Smooth muscle cell (in vitro differentiated cells): ENCODE measurements around the gene WDR81. TPM values are rescaled to one million over a fixed set of nuclear protein-coding genes. Genes with fewer than 3 reads are reported as not detected.
A peak's percentile ranks its signal among the peaks of the same experiment; 100 is the strongest.

ENCODE experiments used
- DNase-seq: peaks from one replicate; lab custom pipeline; 2025; ENCODE audit not compliant: unreplicated experiment; lab: John Stamatoyannopoulos, UW
- H2AFZ ChIP-seq: fragments of 200-600 bp; sonication (generic); 2 replicates; pipeline ENCODE4 v1.6.0; 2016; ENCODE audit warnings: antibody characterized with exemption, low read depth, mild to moderate bottlenecking
- H3F3A ChIP-seq: fragments of 200-600 bp; sonication (generic); 2 replicates; pipeline ENCODE4 v1.6.0; 2017; ENCODE audit warnings: antibody characterized with exemption, low read depth
- H3K27ac ChIP-seq: fragments of 200-600 bp; sonication (generic); 2 replicates; pipeline ENCODE4 v1.5.1; 2016; ENCODE audit warnings: low read depth, mild to moderate bottlenecking
- H3K27me3 ChIP-seq: fragments of 200-600 bp; sonication (generic); 2 replicates; pipeline ENCODE4 v1.6.1; 2016; ENCODE audit warnings: low read depth, mild to moderate bottlenecking
- H3K36me3 ChIP-seq: fragments of 200-600 bp; sonication (generic); 2 replicates; pipeline ENCODE4 v1.5.1; 2016; ENCODE audit warnings: low read depth
- H3K4me1 ChIP-seq: fragments of 200-600 bp; sonication (generic); 2 replicates; pipeline ENCODE4 v1.5.1; 2016; ENCODE audit warnings: low read depth
- H3K4me2 ChIP-seq: fragments of 200-600 bp; sonication (generic); 2 replicates; pipeline ENCODE4 v1.6.0; 2016; ENCODE audit warnings: mild to moderate bottlenecking
- H3K4me3 ChIP-seq: fragments of 200-600 bp; sonication (generic); 2 replicates; pipeline ENCODE4 v1.5.1; 2016; ENCODE audit warnings: mild to moderate bottlenecking
- H3K79me2 ChIP-seq: fragments of 200-600 bp; sonication (generic); 2 replicates; pipeline ENCODE4 v1.6.0; 2016; ENCODE audit warnings: low read depth, mild to moderate bottlenecking
- H3K9ac ChIP-seq: fragments of 200-600 bp; sonication (generic); 2 replicates; pipeline ENCODE4 v1.6.0; 2016; ENCODE audit warnings: low read depth
- H3K9me3 ChIP-seq: fragments of 200-600 bp; sonication (generic); replicated peaks from 2 replicates; pipeline ENCODE4 v1.5.1; 2016; ENCODE audit warnings: low read depth
- H4K20me1 ChIP-seq: fragments of 200-600 bp; sonication (generic); 2 replicates; pipeline ENCODE4 v1.6.0; 2016; ENCODE audit warnings: low read depth
- CTCF ChIP-seq: fragments of 200-600 bp; sonication (generic); IDR thresholded peaks from 2 replicates; pipeline ENCODE4 v1.5.1; 2017; ENCODE audit warnings: borderline replicate concordance, mild to moderate bottlenecking, antibody characterized with exemption; ENCODE audit not compliant: insufficient read depth, poor library complexity, severe bottlenecking
- WGBS: methylation state at CpG from one replicate; pipeline ENCODE4 v1.1.7; 2016; ENCODE audit warnings: low lambda C conversion rate; 5-methylcytosine and 5-hydroxymethylcytosine counted together
- polyA plus RNA-seq: library from polyadenylated mRNA; unstranded; fragments of >200 nt; fragmentation: Nextera tagmentation; extraction: Ambion mirVana; gene quantifications from 2 replicates; pipeline ENCODE4 v1.2.1, GENCODE V29; 2016
- total RNA-seq: library from RNA; depleted of rRNA; stranded (reverse); fragments of >200 nt; gene quantifications from 2 replicates; pipeline ENCODE4 v1.2.3, GENCODE V29; 2014

WDR81 gene
- total and polyA plus RNA-seq, 2 experiments from 2014 or later = 5.6 to 9.7 TPM

GRCh38 chr17:1750628-1751027 is 26.1 kb downstream of the WDR81 start:
- 57% methylated on average over 8 of the region's 9 CpGs for WGBS
- H3K4me2 ChIP-seq = no peak overlapping the region
- H4K20me1 ChIP-seq = no peaks in the 10 kb centered on the region
- no peak overlapping the region for H2AFZ ChIP-seq
- no peak overlapping the region for H3K27ac ChIP-seq
- H3K9ac ChIP-seq = no peak overlapping the region
- no peak overlapping the region for H3K4me3 ChIP-seq
- DNase-seq = no peak
- H3F3A ChIP-seq = no peaks in the 10 kb centered on the region
- H3K27me3 ChIP-seq = no peaks in the 10 kb centered on the region
- H3K9me3 ChIP-seq = no peaks in the 10 kb centered on the region
- H3K36me3 ChIP-seq = no peaks in the 10 kb centered on the region
- H3K4me1 ChIP-seq = peaks cover 9% of the 10 kb centered on the region
- no peak for TF ChIP-seq CTCF
- no peaks in the 10 kb centered on the region for H3K79me2 ChIP-seq

GRCh38 chr17:1752425-1753262 is 28.1 kb downstream of the WDR81 start:
- Histone ChIP-seq H3K4me2 (peak overlapping the region; percentile 0), H3K36me3 (no peaks in the 10 kb centered on the region), H2AFZ (no peak overlapping the region), H3K27me3 (no peaks in the 10 kb centered on the region), H4K20me1 (no peaks in the 10 kb centered on the region), H3K9ac (no peak overlapping the region), H3F3A (no peaks in the 10 kb centered on the region), H3K79me2 (no peaks in the 10 kb centered on the region), H3K27ac (no peak overlapping the region), H3K4me3 (no peak overlapping the region), H3K4me1 (peaks cover 9% of the 10 kb centered on the region), H3K9me3 (no peaks in the 10 kb centered on the region)
- WGBS = 53% methylated on average over 17 of the region's 18 CpGs
- TF ChIP-seq CTCF = no peak
- DNase-seq = no peak

- DNase-seq = no peak
- Histone ChIP-seq H3K4me1 (peaks cover 9% of the 10 kb centered on the region), H3F3A (no peaks in the 10 kb centered on the region), H3K27ac (no peak overlapping the region), H3K36me3 (no peaks in the 10 kb centered on the region), H3K4me3 (no peak overlapping the region), H2AFZ (no peak overlapping the region), H3K27me3 (no peaks in the 10 kb centered on the region), H3K4me2 (no peak overlapping the region), H4K20me1 (no peaks in the 10 kb centered on the region), H3K9ac (no peak overlapping the region), H3K79me2 (no peaks in the 10 kb centered on the region), H3K9me3 (no peaks in the 10 kb centered on the region)
- 94% methylated on average over 23 of the region's 23 CpGs for WGBS
- no peak for TF ChIP-seq CTCF
These were observed 29.4 kb downstream of the WDR81 start for GRCh38 chr17:1753767-1754429.
